Measurements from ENCODE around the gene CDC5L. TPM values are rescaled to one million over a fixed set of nuclear protein-coding genes. Genes with fewer than 3 reads are reported as not detected.
"Not testable (repeated sequence)": the region's sequence is repeated elsewhere in the genome, so short reads cannot be mapped to it uniquely, and the experiment has no call there.

The CDC5L gene
- polyA plus RNA-seq, 3 donors = 4.9 to 10.2 (median 7.4) TPM

- no peaks in the 10 kb centered on the region for H3K9me3 ChIP-seq (replicated peaks in 1 of 2; ENCODE audit: control insufficient read depth in 1 of 2, insufficient read depth in 1 of 2, low read length in 2 of 2)
- Mint-ChIP-seq H3K36me3 (no peaks in the 10 kb centered on the region), H3K27me3 (ENCODE audit: low read depth in 3 of 3) (peaks cover 5 to 16% (median 11%) of the 10 kb centered on the region in 3 donors), H3K4me3 (peak within 1 kb of the TSS; percentile 70 to 87), H3K27ac (peak within 1 kb of the TSS in 1 of 7 donors; percentile 46), H3K9me3 (peaks cover 0 to 4% (median 0%) of the 10 kb centered on the region in 7 donors), H3K4me1 (peaks cover 22% of the 10 kb centered on the region)
- H3K4me1 ChIP-seq (ENCODE audit: control insufficient read depth in 1 of 2, insufficient read depth in 2 of 2, low read length in 2 of 2) = peaks cover 13 to 16% of the 10 kb centered on the region in 2 donors
- DNase-seq = peak; percentile 11 to 18 (median 16)
- H3K79me2 ChIP-seq (ENCODE audit: insufficient read depth, low read length) = no peaks in the 10 kb centered on the region
- peak within 1 kb of the TSS; percentile 86 for H3K4me2 ChIP-seq (replicated peaks; ENCODE audit: extremely low read depth, low read length, poor library complexity, severe bottlenecking)
- H3K36me3 ChIP-seq (replicated peaks in 1 of 2; ENCODE audit: control insufficient read depth in 1 of 2, insufficient read depth in 2 of 2, low read length in 2 of 2) = no peaks in the 10 kb centered on the region
- no peaks in the 10 kb centered on the region for H4K20me1 ChIP-seq (ENCODE audit: insufficient read depth, low read length)
- peak within 1 kb of the TSS; percentile 50 for H3K9ac ChIP-seq (ENCODE audit: insufficient read depth, low read length, poor library complexity, severe bottlenecking)
- H2AFZ ChIP-seq (ENCODE audit: insufficient read depth, low read depth, low read length, poor library complexity, severe bottlenecking) = peak within 1 kb of the TSS; percentile 92
- peak within 1 kb of the TSS; percentile 23 to 72 (median 29) for H3K4me3 ChIP-seq (replicated peaks in 1 of 3; ENCODE audit: low read depth in 2 of 3, low read length in 3 of 3)
- no peak within 1 kb of the TSS for H3K27ac ChIP-seq (ENCODE audit: low read depth in 1 of 2, low read length in 2 of 2)
- peaks cover 0 to 7% of the 10 kb centered on the region in 2 donors for H3K27me3 ChIP-seq (ENCODE audit: control insufficient read depth in 2 of 2, insufficient read depth in 2 of 2, low read length in 2 of 2)
- TF ChIP-seq CTCF (IDR thresholded peaks at IDR 0.05) = no peak
- intact Hi-C loops (cut with micrococcal nuclease) = no loop called here
- WGBS (ENCODE audit: insufficient coverage) = 2% methylated on average over 31 of the region's 31 CpGs
These were observed 45.0 kb upstream of the CDC5L start, which contains the start of gene SPATS1 for GRCh38 chr6:44342489-44342888. SPATS1 (plus strand) TSS chr6:44342650; CDS start chr6:44343096, 446 bp downstream.

GRCh38 chr6:44346818-44347217 lies 40.7 kb upstream of the CDC5L start:
- H3K4me2 ChIP-seq (replicated peaks; ENCODE audit: extremely low read depth, low read length, poor library complexity, severe bottlenecking); H4K20me1 ChIP-seq (ENCODE audit: insufficient read depth, low read length); H3K9ac ChIP-seq (ENCODE audit: insufficient read depth, low read length, poor library complexity, severe bottlenecking); intact Hi-C loops (cut with micrococcal nuclease); H3K4me3 Mint-ChIP-seq; H3K9me3 Mint-ChIP-seq; DNase-seq; H3K27ac Mint-ChIP-seq; H3K4me3 ChIP-seq (replicated peaks in 1 of 3; ENCODE audit: low read depth in 2 of 3, low read length in 3 of 3); H3K36me3 Mint-ChIP-seq; H3K27ac ChIP-seq (ENCODE audit: low read depth in 1 of 2, low read length in 2 of 2); H3K27me3 ChIP-seq (ENCODE audit: control insufficient read depth in 2 of 2, insufficient read depth in 2 of 2, low read length in 2 of 2); H3K9me3 ChIP-seq (replicated peaks in 1 of 2; ENCODE audit: control insufficient read depth in 1 of 2, insufficient read depth in 1 of 2, low read length in 2 of 2); H3K79me2 ChIP-seq (ENCODE audit: insufficient read depth, low read length); H3K36me3 ChIP-seq (replicated peaks in 1 of 2; ENCODE audit: control insufficient read depth in 1 of 2, insufficient read depth in 2 of 2, low read length in 2 of 2); H2AFZ ChIP-seq (ENCODE audit: insufficient read depth, low read depth, low read length, poor library complexity, severe bottlenecking): not testable (repeated sequence)
- no CpG with 5 or more reads among the region's 4 CpGs for WGBS (ENCODE audit: insufficient coverage)
- Mint-ChIP-seq H3K27me3 (ENCODE audit: low read depth in 3 of 3) (peaks cover 4 to 20% (median 12%) of the 10 kb centered on the region in 3 donors), H3K4me1 (peaks cover 16% of the 10 kb centered on the region)
- peaks cover 13 to 15% of the 10 kb centered on the region in 2 donors for H3K4me1 ChIP-seq (ENCODE audit: control insufficient read depth in 1 of 2, insufficient read depth in 2 of 2, low read length in 2 of 2)
